ENCODE results near the gene RAB20. TPM values are rescaled to one million over a fixed set of nuclear protein-coding genes. Genes with fewer than 3 reads are reported as not detected.

RAB20 gene
- total RNA-seq, 1 experiment from 2014 or later, result 10.6 TPM

- Histone ChIP-seq H3K27me3 (ENCODE audit: insufficient read depth, low read length) (no peaks in the 10 kb centered on the region), H3K9ac (ENCODE audit: low read length) (no peak overlapping the region), H3K9me3 (ENCODE audit: control insufficient read depth in 1 of 2, insufficient read depth in 1 of 2, low read depth in 1 of 2, low read length in 2 of 2) (no peaks in the 10 kb centered on the region), H3K36me3 (ENCODE audit: control insufficient read depth in 1 of 2, insufficient read depth in 2 of 2, low read length in 2 of 2) (no peaks in the 10 kb centered on the region), H3K9me2 (ENCODE audit: insufficient read depth) (no peaks in the 10 kb centered on the region), H4K20me1 (ENCODE audit: insufficient read depth) (no peaks in the 10 kb centered on the region), H3K4me2 (ENCODE audit: low read length) (0 out of 2 replicates have a peak overlapping the region, but pooled peaks have one; percentile 43), H3K4me3 (replicated peaks in 1 of 2; ENCODE audit: low read depth in 1 of 2, low read length in 2 of 2) (no peak overlapping the region), H3K4me1 (ENCODE audit: control insufficient read depth in 1 of 2, insufficient read depth in 2 of 2, low read length in 2 of 2) (peaks cover 53 to 54% of the 10 kb centered on the region in 2 experiments), H2AFZ (ENCODE audit: low read depth, low read length, poor library complexity, severe bottlenecking) (no peak overlapping the region), H3K27ac (ENCODE audit: low read depth, low read length) (no peak overlapping the region), H3K79me2 (ENCODE audit: insufficient read depth, low read length) (no peaks in the 10 kb centered on the region; the same call in 1 of the 2 replicates)
- ChIA-PET POLR2A (no interaction called here), CTCF (no interaction called here), RAD21 (ENCODE audit: low non-redundant PET in 1 of 2, low total read pairs in 2 of 2, uncharacterized antibody in 2 of 2, unreplicated experiment in 2 of 2) (no interaction called here)
- intact Hi-C loops (cut with micrococcal nuclease), result no loop called here
- TF ChIP-seq POLR2AphosphoS5 (IDR thresholded peaks at IDR 0.05; ENCODE audit: low read depth, low read length), result no peak
- no peak for TF ChIP-seq ZBTB33 (IDR thresholded peaks at IDR 0.05; ENCODE audit: extremely low read depth, insufficient replicate concordance, low read length)
- TF ChIP-seq REST (IDR thresholded peaks at IDR 0.05; ENCODE audit: low read depth), result no peak
- no peak for TF ChIP-seq YY1 (IDR thresholded peaks at IDR 0.05; ENCODE audit: extremely low read depth, insufficient replicate concordance, low read depth, low read length)
- no peak for TF ChIP-seq CBX3 (IDR thresholded peaks at IDR 0.05; ENCODE audit: low read depth)
- TF ChIP-seq FOSL1 (IDR thresholded peaks at IDR 0.05; ENCODE audit: low read depth), result no peak
- no peak for TF ChIP-seq ELF1 (IDR thresholded peaks at IDR 0.05; ENCODE audit: borderline replicate concordance, low read depth)
- no peak for TF ChIP-seq TCF7L2 (IDR thresholded peaks at IDR 0.05; ENCODE audit: borderline replicate concordance, extremely low read depth, insufficient read depth, insufficient read length)
- no peak for DNase-seq (ENCODE audit: low read depth, low spot score)
- ATAC-seq, result no peak
- no TSS peak for BruUV-seq (replicated peaks)
Observed at GRCh38 chr13:110528371-110528770, 33.2 kb downstream of the RAB20 start.

Data from HCT116 (cell line).